ENCODE results near the gene OR13A1. TPM values are rescaled to one million over a fixed set of nuclear protein-coding genes. Genes with fewer than 3 reads are reported as not detected.
"Not testable (repeated sequence)": the region's sequence is repeated elsewhere in the genome, so short reads cannot be mapped to it uniquely, and the experiment has no call there.

Gene OR13A1
- total RNA-seq, 2 experiments from 2014 or later, result 0.23 TPM; not detected in 1

DNA sequence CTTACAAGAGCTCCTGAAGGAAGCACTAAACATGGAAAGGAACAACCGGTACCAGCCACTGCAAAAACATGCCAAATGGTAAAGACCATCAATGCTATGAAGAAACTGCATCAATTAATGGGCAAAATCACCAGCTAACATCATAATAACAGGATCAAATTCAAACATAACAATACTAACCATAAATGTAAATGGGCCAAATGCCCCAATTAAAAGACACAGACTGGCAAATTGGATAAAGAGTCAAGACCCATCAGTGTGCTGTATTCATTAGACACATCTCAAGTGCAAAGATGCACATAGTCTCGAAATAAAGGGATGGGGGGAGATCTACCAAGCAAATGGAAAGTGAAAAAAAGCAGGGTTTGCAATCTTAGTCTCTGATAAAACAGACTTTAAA, 47.6 kb downstream of the OR13A1 start:
- POLR2A ChIA-PET; H3K27ac Mint-ChIP-seq; H3K4me3 Mint-ChIP-seq; ATAC-seq (ENCODE audit: low read depth); H3K36me3 Mint-ChIP-seq; H3K4me1 Mint-ChIP-seq; DNase-seq: not testable (repeated sequence)
- Mint-ChIP-seq H3K27me3 (peaks cover 38% of the 10 kb centered on the region), H3K9me3 (peaks cover 16% of the 10 kb centered on the region)

- peaks cover 3% of the 10 kb centered on the region for H3K36me3 Mint-ChIP-seq
- POLR2A ChIA-PET, result no interaction called here
- H3K4me3 Mint-ChIP-seq, result no peak overlapping the region
- H3K9me3 Mint-ChIP-seq, result peaks cover 16% of the 10 kb centered on the region
- DNase-seq (no peak), ATAC-seq (ENCODE audit: low read depth) (no peak)
- H3K27ac Mint-ChIP-seq, result no peak overlapping the region
- H3K4me1 Mint-ChIP-seq, result no peaks in the 10 kb centered on the region
- H3K27me3 Mint-ChIP-seq, result peaks cover 47% of the 10 kb centered on the region
These were observed 49.4 kb downstream of the OR13A1 start for GRCh38 chr10:45265996-45266395.

DNA sequence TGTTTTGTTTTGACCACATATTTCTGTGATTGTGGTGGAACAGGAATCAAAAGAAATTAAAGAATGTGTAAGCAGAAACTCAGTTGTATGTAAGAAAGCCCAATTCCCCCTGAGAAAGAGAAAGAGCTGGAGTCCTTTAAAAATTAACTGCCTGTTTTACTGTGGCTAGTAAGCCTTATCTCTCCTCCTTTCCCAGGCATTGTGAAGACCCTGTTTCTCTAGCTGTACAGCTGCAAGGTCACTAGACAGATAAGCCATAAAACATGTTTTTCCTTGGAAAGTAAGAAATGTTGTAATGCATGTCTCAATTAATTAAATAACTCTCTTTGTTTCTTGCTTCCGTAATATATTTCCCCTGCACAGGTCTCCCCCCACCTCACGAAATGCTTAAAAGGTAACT, 53.5 kb downstream of the OR13A1 start:
- Mint-ChIP-seq H3K36me3 (peaks cover 1% of the 10 kb centered on the region), H3K27me3 (peaks cover 26% of the 10 kb centered on the region), H3K4me3 (no peak overlapping the region), H3K27ac (no peak overlapping the region), H3K4me1 (no peaks in the 10 kb centered on the region), H3K9me3 (peaks cover 4% of the 10 kb centered on the region)
- DNase-seq (no peak), ATAC-seq (ENCODE audit: low read depth) (no peak)
- POLR2A ChIA-PET, result no interaction called here

DNA sequence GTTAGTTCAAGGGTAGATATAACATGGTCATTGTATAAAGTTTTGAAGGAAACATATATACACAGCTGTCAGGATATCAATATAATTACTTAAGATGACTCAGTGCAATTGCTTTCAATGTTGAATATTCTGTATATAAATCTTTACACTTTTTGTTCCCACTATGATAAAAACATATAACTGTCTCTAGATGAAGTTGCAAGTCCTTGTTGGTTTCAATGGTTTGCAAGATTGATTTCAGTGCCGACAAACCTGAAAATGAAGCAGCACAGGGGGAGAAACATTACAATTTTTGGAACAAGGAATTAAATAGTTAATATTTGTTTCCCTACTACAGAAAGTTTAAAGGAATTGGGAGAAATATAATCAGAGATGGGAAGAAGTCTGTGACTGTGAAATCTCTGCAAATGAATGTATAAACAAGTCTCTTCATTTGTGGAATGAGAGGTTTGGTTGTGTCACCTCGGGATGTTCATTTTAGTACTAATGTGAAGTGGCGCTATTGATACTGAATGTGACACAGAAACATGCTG, 54.1 kb downstream of the OR13A1 start:
- H3K27ac Mint-ChIP-seq, result no peak overlapping the region
- no peak for DNase-seq
- no peak for ATAC-seq (ENCODE audit: low read depth)
- H3K9me3 Mint-ChIP-seq, result peaks cover 2% of the 10 kb centered on the region
- no peaks in the 10 kb centered on the region for H3K4me1 Mint-ChIP-seq
- no peak overlapping the region for H3K4me3 Mint-ChIP-seq
- H3K27me3 Mint-ChIP-seq, result peaks cover 24% of the 10 kb centered on the region
- H3K36me3 Mint-ChIP-seq, result no peaks in the 10 kb centered on the region
- POLR2A ChIA-PET, result no interaction called here

DNA sequence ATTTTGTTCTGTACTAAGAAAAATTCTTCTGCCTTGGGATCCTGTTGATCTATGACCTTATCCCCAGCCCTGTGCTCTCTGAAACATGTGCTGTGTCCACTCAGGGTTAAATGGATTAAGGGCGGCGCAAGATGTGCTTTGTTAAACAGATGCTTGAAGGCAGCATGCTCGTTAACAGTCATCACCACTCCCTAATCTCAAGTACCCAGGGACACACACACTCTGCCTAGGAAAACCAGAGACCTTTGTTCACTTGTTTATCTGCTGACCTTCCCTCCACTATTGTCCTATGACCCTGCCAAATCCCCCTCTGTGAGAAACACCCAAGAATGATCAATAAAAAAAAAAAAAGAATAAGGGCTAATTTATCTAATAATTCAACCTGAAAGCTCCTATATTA, 54.8 kb downstream of the OR13A1 start:
- H3K27ac Mint-ChIP-seq; H3K9me3 Mint-ChIP-seq; H3K36me3 Mint-ChIP-seq; H3K4me3 Mint-ChIP-seq; H3K4me1 Mint-ChIP-seq; ATAC-seq (ENCODE audit: low read depth); POLR2A ChIA-PET; DNase-seq: not testable (repeated sequence)
- peaks cover 24% of the 10 kb centered on the region for H3K27me3 Mint-ChIP-seq

GRCh38 chr10:45259786-45260495, 55.5 kb downstream of the OR13A1 start:
- H3K4me1 Mint-ChIP-seq; H3K9me3 Mint-ChIP-seq; POLR2A ChIA-PET; H3K36me3 Mint-ChIP-seq; ATAC-seq (ENCODE audit: low read depth); H3K4me3 Mint-ChIP-seq; DNase-seq; H3K27ac Mint-ChIP-seq: not testable (repeated sequence)
- peaks cover 19% of the 10 kb centered on the region for H3K27me3 Mint-ChIP-seq

GRCh38 chr10:45257600-45257999, 57.8 kb downstream of the OR13A1 start:
- no peak for DNase-seq
- no peak overlapping the region for H3K4me3 Mint-ChIP-seq
- no peak overlapping the region for H3K27ac Mint-ChIP-seq
- no peak for ATAC-seq (ENCODE audit: low read depth)
- H3K27me3 Mint-ChIP-seq, result peaks cover 13% of the 10 kb centered on the region
- POLR2A ChIA-PET, result no interaction called here
- H3K4me1 Mint-ChIP-seq, result no peaks in the 10 kb centered on the region
- no peaks in the 10 kb centered on the region for H3K36me3 Mint-ChIP-seq
- no peaks in the 10 kb centered on the region for H3K9me3 Mint-ChIP-seq

DNA sequence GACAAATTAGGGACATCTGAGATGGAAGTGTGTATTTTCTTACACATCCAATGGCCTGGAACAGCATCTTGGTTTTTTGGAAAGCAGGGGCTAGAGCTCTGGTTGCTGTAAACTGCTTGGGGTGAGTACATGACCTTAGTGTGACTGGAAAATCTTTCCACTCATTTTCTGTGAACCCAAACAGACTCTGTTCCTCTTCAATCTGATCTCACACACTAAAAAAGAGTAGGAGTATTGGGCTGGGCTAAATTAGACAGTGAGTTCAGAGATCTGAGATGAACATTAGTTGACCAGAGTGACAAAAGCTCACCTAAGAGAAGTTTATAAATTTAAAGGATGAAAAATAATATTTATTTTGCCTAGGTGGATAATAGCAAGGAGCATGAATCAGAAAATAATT, 59.2 kb downstream of the OR13A1 start:
- Mint-ChIP-seq H3K27ac (no peak overlapping the region), H3K36me3 (no peaks in the 10 kb centered on the region), H3K4me3 (no peak overlapping the region), H3K9me3 (no peaks in the 10 kb centered on the region), H3K4me1 (no peaks in the 10 kb centered on the region), H3K27me3 (peaks cover 6% of the 10 kb centered on the region)
- POLR2A ChIA-PET, result no interaction called here
- DNase-seq, result no peak
- no peak for ATAC-seq (ENCODE audit: low read depth)

GRCh38 chr10:45255706-45256105, 59.7 kb downstream of the OR13A1 start:
- peaks cover 1% of the 10 kb centered on the region for H3K4me1 Mint-ChIP-seq
- no peaks in the 10 kb centered on the region for H3K9me3 Mint-ChIP-seq
- peaks cover under 1% of the 10 kb centered on the region for H3K27me3 Mint-ChIP-seq
- no peaks in the 10 kb centered on the region for H3K36me3 Mint-ChIP-seq
- ATAC-seq (ENCODE audit: low read depth), result no peak
- no peak for DNase-seq
- H3K4me3 Mint-ChIP-seq, result no peak overlapping the region
- POLR2A ChIA-PET, result no interaction called here
- no peak overlapping the region for H3K27ac Mint-ChIP-seq

DNA sequence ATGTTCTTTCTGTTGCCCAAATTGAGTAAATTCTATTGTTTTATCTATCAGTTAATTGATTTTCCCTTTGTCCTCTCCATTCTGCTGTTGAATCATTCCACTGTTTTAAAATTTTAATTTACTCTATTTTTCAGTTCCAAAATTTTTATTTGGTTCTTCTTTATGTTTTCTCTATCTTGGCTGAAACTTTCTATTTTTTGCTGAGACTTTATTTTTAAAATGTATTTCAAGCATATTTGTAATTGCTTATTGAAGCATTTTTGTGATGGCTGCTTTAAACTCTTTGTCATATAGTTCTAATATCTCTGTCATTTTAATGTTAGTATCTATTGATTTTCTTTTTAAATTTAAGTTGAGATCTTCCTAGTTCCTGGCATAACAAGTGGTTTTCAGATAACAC, 60.5 kb downstream of the OR13A1 start:
- DNase-seq (no peak), ATAC-seq (ENCODE audit: low read depth) (no peak)
- H3K27me3 Mint-ChIP-seq, result no peaks in the 10 kb centered on the region
- POLR2A ChIA-PET, result no interaction called here
- no peak overlapping the region for H3K4me3 Mint-ChIP-seq
- no peaks in the 10 kb centered on the region for H3K9me3 Mint-ChIP-seq
- peaks cover 8% of the 10 kb centered on the region for H3K4me1 Mint-ChIP-seq
- no peaks in the 10 kb centered on the region for H3K36me3 Mint-ChIP-seq
- H3K27ac Mint-ChIP-seq, result no peak overlapping the region

GRCh38 chr10:45253183-45253914, 62.1 kb downstream of the OR13A1 start:
- POLR2A ChIA-PET, result interaction anchor here (0.7 kb wide), 1 partner anchor 489 kb away, joined by 3 read pairs; no protein-coding TSS in a partner anchor
- Mint-ChIP-seq H3K4me3 (no peak overlapping the region), H3K27me3 (peaks cover 2% of the 10 kb centered on the region), H3K4me1 (peaks cover 9% of the 10 kb centered on the region), H3K36me3 (no peaks in the 10 kb centered on the region), H3K27ac (no peak overlapping the region), H3K9me3 (no peaks in the 10 kb centered on the region)
- no peak for DNase-seq
- no peak for ATAC-seq (ENCODE audit: low read depth)
